ENCODE data around the gene CCL23. TPM values are rescaled to one million over a fixed set of nuclear protein-coding genes. Genes with fewer than 3 reads are reported as not detected.
A peak's percentile ranks its signal among the peaks of the same experiment; 100 is the strongest.

The CCL23 gene
- total RNA-seq, 6 donors from 2014 or later, result 6.9 to 40.0 (median 16.6) TPM; not detected in 1

DNA sequence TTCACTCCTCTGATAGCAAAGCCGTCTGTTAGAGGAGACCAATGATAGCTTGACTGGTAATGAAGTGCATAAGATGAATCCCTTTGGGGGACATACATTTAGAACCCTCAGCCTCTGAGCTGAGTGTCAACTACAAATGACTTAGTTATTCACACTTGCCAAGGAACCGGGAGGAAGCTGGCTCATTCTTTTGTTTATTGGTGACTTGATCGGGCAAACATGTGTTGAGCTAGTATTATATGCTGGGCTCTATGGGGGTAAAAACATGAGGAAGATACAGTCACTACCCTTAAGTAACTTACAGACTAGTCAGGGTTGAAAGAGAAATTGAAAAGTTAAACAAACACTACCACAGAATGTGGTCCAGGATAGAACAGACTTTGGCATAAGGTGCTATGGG lies 39.4 kb downstream of the CCL23 start:
- no peaks in the 10 kb centered on the region for H3K9me3 ChIP-seq
- DNase-seq (no peak), ATAC-seq (ENCODE audit: low FRiP score in 2 of 2) (no peak)
- H3K4me3 ChIP-seq, result no peak overlapping the region
- no peaks in the 10 kb centered on the region for H3K36me3 ChIP-seq
- peaks cover 0 to 5% (median 2%) of the 10 kb centered on the region in 4 donors for H3K4me1 ChIP-seq
- no peak overlapping the region for H3K27ac ChIP-seq
- 60 to 67% methylated on average over 3 of the region's 3 CpGs for WGBS, 2 donors
- TF ChIP-seq CTCF (IDR thresholded peaks at IDR 0.05) (no peak), POLR2A (IDR thresholded peaks at IDR 0.05) (no peak), EP300 (IDR thresholded peaks at IDR 0.05) (no peak), POLR2AphosphoS5 (IDR thresholded peaks at IDR 0.05) (no peak)
- no peaks in the 10 kb centered on the region for H3K27me3 ChIP-seq

DNA sequence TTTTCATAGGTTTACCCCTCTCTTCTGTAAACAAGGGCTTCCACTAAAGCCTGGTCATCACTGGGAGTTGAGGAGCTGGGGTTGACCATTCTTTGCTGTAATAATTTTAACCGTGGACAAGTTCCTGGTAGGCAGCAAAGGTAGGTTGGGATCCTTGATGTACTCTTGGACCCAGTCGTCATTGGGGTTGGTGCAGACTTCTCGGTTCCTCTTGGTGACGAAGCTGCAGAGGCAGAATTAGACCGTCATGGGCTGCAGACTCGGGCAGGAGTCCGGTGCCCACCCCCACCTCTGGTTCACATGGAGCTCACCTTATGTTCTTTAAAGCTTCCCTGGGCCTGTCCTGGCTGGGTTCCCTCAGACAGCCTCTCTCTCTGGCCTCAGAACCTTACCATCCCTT lies 40.3 kb downstream of the CCL23 start:
- no peaks in the 10 kb centered on the region for H3K27me3 ChIP-seq
- no peaks in the 10 kb centered on the region for H3K9me3 ChIP-seq
- 90 to 93% methylated on average over 6 to 7 of the region's 7 CpGs for WGBS, 2 donors
- DNase-seq (no peak), ATAC-seq (ENCODE audit: low FRiP score in 2 of 2) (no peak)
- H3K4me3 ChIP-seq, result no peak overlapping the region
- no peak for TF ChIP-seq EP300 (IDR thresholded peaks at IDR 0.05)
- no peak for TF ChIP-seq POLR2A (IDR thresholded peaks at IDR 0.05)
- no peak for TF ChIP-seq POLR2AphosphoS5 (IDR thresholded peaks at IDR 0.05)
- no peak for TF ChIP-seq CTCF (IDR thresholded peaks at IDR 0.05)
- no peaks in the 10 kb centered on the region for H3K36me3 ChIP-seq
- H3K4me1 ChIP-seq, result peaks cover 0 to 11% (median 3%) of the 10 kb centered on the region in 4 donors
- no peak overlapping the region for H3K27ac ChIP-seq

DNA sequence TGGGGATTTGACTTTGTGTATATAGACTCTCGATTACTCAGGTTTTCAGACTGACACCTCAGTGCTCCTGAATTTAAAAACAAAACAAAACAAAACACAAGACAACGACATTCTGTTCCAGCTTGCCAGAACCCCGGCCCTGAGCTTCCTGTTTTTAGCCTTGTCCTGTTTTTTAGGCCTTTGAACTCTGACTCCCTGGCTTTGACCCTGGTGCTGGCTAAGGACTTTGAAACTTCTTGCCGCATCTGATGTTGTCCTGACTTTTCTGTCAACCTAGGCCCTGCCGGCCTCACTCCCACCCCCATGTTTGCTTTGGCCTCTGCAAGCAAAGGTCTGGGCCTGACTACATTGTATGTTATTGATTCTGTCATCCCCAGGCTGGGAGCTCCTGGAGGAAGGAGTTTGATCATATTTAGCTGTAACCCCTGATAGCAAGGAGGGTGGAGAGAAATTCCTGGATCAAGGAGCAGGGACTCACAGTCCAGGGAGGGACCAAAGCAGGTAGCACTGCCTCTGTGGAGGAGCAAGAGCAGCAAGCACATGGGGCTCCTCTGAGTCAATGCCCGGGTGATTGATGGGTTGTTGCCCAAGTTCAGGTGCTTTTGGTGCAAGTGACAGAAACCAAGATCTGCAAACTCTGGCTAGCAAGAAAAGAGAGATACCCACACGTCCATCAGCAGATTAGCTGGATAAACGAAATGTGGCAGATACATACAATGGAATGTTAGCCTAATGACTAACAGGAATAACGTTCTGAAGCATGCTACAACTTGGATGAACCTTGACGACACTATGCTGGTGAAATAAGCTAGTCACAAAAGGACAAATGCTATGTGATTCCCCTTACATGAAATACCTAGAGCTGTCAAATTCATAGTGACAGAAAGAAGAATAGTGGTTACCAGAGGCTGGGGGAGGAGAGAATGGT lies 44.2 kb downstream of the CCL23 start:
- 55 to 63% methylated on average over 10 of the region's 10 CpGs for WGBS, 2 donors
- no peaks in the 10 kb centered on the region for H3K27me3 ChIP-seq
- no peak for DNase-seq
- H3K27ac ChIP-seq, result peak overlapping the region in 3 of 4 donors; percentile 22 to 72 (median 49)
- no peaks in the 10 kb centered on the region for H3K9me3 ChIP-seq
- no peak for TF ChIP-seq EP300 (IDR thresholded peaks at IDR 0.05)
- no peak for TF ChIP-seq POLR2AphosphoS5 (IDR thresholded peaks at IDR 0.05)
- TF ChIP-seq CTCF (IDR thresholded peaks at IDR 0.05), result no peak
- TF ChIP-seq POLR2A (IDR thresholded peaks at IDR 0.05), result no peak
- H3K4me1 ChIP-seq, result peaks cover 4 to 18% (median 5%) of the 10 kb centered on the region in 4 donors
- H3K36me3 ChIP-seq, result no peaks in the 10 kb centered on the region
- no peak for ATAC-seq (ENCODE audit: low FRiP score in 2 of 2)
- no peak overlapping the region for H3K4me3 ChIP-seq

GRCh38 chr17:35972945-35973332 lies 44.8 kb downstream of the CCL23 start:
- H3K27ac ChIP-seq, result peak overlapping the region in 3 of 4 donors; percentile 49 to 72 (median 49)

More at GRCh38 chr17:35972945-35973332, 44.8 kb downstream of the CCL23 start:
- DNase-seq (no peak), ATAC-seq (ENCODE audit: low FRiP score in 2 of 2) (no peak)
- Histone ChIP-seq H3K36me3 (no peaks in the 10 kb centered on the region), H3K27me3 (no peaks in the 10 kb centered on the region), H3K4me1 (peaks cover 4 to 18% (median 5%) of the 10 kb centered on the region in 4 donors), H3K4me3 (no peak overlapping the region), H3K9me3 (no peaks in the 10 kb centered on the region)
- 71 to 80% methylated on average over 4 of the region's 4 CpGs for WGBS, 2 donors
- TF ChIP-seq POLR2A (IDR thresholded peaks at IDR 0.05) (no peak), EP300 (IDR thresholded peaks at IDR 0.05) (no peak), POLR2AphosphoS5 (IDR thresholded peaks at IDR 0.05) (no peak), CTCF (IDR thresholded peaks at IDR 0.05) (no peak)
